Astrocyte (in vitro differentiated cells and primary cell): ENCODE results near the gene CDK8.

Experiments used
- EZH2 ChIP-seq: IDR thresholded peaks from 2 replicates; pipeline ENCODE4 v1.6.1; 2012; ENCODE audit warnings: mild to moderate bottlenecking, low read length, inconsistent platforms; ENCODE audit not compliant: insufficient read depth
- TF ChIP-seq, protein P1 (sequence below): IDR thresholded peaks from 2 replicates; pipeline ENCODE4 v1.5.1; 2011; ENCODE audit warnings: low read depth, mild to moderate bottlenecking, inconsistent platforms, low read length, moderate library complexity; ENCODE audit not compliant: insufficient read depth

DNA sequence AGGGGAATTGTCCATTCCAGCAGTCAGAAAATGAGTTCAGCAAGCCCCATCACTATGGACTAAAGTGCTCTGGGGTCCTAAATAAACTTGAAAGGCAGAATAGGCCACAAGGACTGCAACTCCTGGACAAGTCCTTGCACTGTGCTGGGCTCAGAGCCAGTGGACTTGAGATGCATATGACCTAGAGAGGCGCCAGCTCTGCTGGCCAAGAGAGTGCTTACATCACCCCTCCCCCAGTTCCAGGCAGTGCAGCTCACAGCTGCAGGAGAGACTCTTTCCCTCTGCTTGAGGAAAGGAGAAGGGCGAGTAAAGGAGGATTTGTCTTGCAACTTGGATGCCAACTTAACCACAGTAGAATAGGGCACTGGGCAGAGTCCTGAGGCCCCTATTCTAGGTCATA is 194.1 kb downstream of the CDK8 start:
- TF ChIP-seq, protein P1, sequence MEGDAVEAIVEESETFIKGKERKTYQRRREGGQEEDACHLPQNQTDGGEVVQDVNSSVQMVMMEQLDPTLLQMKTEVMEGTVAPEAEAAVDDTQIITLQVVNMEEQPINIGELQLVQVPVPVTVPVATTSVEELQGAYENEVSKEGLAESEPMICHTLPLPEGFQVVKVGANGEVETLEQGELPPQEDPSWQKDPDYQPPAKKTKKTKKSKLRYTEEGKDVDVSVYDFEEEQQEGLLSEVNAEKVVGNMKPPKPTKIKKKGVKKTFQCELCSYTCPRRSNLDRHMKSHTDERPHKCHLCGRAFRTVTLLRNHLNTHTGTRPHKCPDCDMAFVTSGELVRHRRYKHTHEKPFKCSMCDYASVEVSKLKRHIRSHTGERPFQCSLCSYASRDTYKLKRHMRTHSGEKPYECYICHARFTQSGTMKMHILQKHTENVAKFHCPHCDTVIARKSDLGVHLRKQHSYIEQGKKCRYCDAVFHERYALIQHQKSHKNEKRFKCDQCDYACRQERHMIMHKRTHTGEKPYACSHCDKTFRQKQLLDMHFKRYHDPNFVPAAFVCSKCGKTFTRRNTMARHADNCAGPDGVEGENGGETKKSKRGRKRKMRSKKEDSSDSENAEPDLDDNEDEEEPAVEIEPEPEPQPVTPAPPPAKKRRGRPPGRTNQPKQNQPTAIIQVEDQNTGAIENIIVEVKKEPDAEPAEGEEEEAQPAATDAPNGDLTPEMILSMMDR: no peak
- TF ChIP-seq EZH2: no peak
